Effector memory CD4-positive, alpha-beta T cell (primary cell): ENCODE results near the gene CBLN3.
"Not testable (repeated sequence)": the region's sequence is repeated elsewhere in the genome, so short reads cannot be mapped to it uniquely, and the experiment has no call there.

ENCODE experiments used
- DNase-seq, 3 donors: peaks; one replicate each; pipeline ENCODE4 v3.0.0-alpha.2; 2020
- H3K27ac ChIP-seq: 2 replicates; pipeline ENCODE4 v1.7.0; 2013; ENCODE audit warnings: mild to moderate bottlenecking, low read length, moderate library complexity; ENCODE audit not compliant: insufficient read depth, poor library complexity, severe bottlenecking
- H3K27me3 ChIP-seq: replicated peaks from 2 replicates; pipeline ENCODE4 v1.7.0; 2013; ENCODE audit warnings: mild to moderate bottlenecking, low read length; ENCODE audit not compliant: insufficient read depth, control insufficient read depth, poor library complexity, severe bottlenecking
- H3K36me3 ChIP-seq: 2 replicates; pipeline ENCODE4 v1.7.0; 2013; ENCODE audit warnings: mild to moderate bottlenecking, low read length, moderate library complexity; ENCODE audit not compliant: control insufficient read depth, insufficient read depth
- H3K4me1 ChIP-seq: 2 replicates; pipeline ENCODE4 v1.7.0; 2013; ENCODE audit warnings: low read length, mild to moderate bottlenecking; ENCODE audit not compliant: control insufficient read depth, insufficient read depth, poor library complexity, severe bottlenecking
- H3K4me3 ChIP-seq: 2 replicates; pipeline ENCODE4 v1.7.0; 2013; ENCODE audit warnings: low read length, low read depth, mild to moderate bottlenecking; ENCODE audit not compliant: insufficient read depth, poor library complexity, severe bottlenecking
- H3K9me3 ChIP-seq: 2 replicates; pipeline ENCODE4 v1.7.0; 2013; ENCODE audit warnings: mild to moderate bottlenecking, low read length, moderate library complexity; ENCODE audit not compliant: control insufficient read depth

CBLN3 gene

DNA sequence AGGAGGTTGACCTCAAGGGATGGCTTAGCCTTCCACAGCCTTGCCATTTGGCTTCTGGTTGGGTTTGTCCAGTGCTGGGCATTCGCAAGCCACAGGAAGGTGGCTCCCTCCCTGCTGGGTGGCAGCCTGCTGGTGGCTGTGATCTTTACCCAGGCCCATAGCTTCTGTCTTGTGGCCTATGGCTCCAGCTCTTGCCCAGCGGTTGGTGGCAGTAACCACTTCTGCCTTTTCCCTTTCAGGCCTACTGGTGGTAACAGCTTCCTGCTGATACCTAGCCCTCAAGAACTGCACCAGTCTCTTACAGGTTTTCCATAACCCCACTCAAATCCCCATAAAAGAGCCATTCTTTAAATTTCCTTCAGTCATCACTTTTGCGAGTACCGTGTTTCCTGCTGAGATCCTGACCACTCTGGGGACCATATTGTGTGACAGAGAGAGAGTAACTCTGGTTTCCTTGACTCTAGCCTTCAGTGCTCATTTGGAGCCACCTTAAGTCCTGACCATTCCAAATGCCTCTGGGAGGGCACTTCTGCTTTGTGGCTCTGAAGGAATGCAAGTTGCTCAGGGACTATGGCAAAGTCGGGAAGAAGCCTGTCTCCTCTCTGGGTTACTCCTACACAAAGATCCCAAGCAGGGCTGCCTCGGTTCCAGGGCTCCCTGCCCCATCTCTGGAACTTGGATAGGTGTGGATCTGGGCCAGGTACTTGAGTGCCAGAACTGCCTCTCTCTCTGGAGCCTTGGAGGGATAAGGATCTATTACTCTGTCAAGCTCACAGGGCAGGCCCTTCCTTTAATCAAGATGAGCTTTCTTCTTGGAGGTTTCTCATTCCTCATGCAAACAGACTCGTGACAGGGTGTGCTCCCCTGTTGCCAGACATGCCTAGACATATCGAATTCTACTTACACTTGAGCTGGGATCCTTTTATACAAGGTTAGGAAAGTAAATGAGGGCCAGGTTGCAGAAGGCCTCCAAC lies 33.6 kb downstream of the CBLN3 start:
- H3K4me3 ChIP-seq: no peak overlapping the region
- no peak for DNase-seq
- no peaks in the 10 kb centered on the region for H3K27me3 ChIP-seq
- no peaks in the 10 kb centered on the region for H3K9me3 ChIP-seq
- peaks cover 6% of the 10 kb centered on the region for H3K4me1 ChIP-seq
- no peaks in the 10 kb centered on the region for H3K36me3 ChIP-seq
- no peak overlapping the region for H3K27ac ChIP-seq

GRCh38 chr14:24394275-24394674 lies 35.2 kb downstream of the CBLN3 start:
- no peak overlapping the region for H3K27ac ChIP-seq
- H3K9me3 ChIP-seq: no peaks in the 10 kb centered on the region
- H3K36me3 ChIP-seq: no peaks in the 10 kb centered on the region
- no peak for DNase-seq
- H3K4me1 ChIP-seq: peaks cover 4% of the 10 kb centered on the region
- H3K27me3 ChIP-seq: no peaks in the 10 kb centered on the region
- H3K4me3 ChIP-seq: no peak overlapping the region

- no peaks in the 10 kb centered on the region for H3K36me3 ChIP-seq
- no peak overlapping the region for H3K4me3 ChIP-seq
- H3K27ac ChIP-seq: no peak overlapping the region
- H3K9me3 ChIP-seq: no peaks in the 10 kb centered on the region
- no peaks in the 10 kb centered on the region for H3K27me3 ChIP-seq
- no peak for DNase-seq
- H3K4me1 ChIP-seq: no peaks in the 10 kb centered on the region
Measured at GRCh38 chr14:24392325-24393091, 37.0 kb downstream of the CBLN3 start.

- H3K27ac ChIP-seq: no peak overlapping the region
- no peak overlapping the region for H3K4me3 ChIP-seq
- H3K4me1 ChIP-seq: no peaks in the 10 kb centered on the region
- H3K9me3 ChIP-seq: no peaks in the 10 kb centered on the region
- H3K36me3 ChIP-seq: no peaks in the 10 kb centered on the region
- DNase-seq: no peak
- H3K27me3 ChIP-seq: no peaks in the 10 kb centered on the region
Measured at GRCh38 chr14:24390701-24391468, 38.6 kb downstream of the CBLN3 start.

GRCh38 chr14:24389226-24389848 lies 40.1 kb downstream of the CBLN3 start:
- H3K4me1 ChIP-seq: no peaks in the 10 kb centered on the region
- no peaks in the 10 kb centered on the region for H3K9me3 ChIP-seq
- no peaks in the 10 kb centered on the region for H3K36me3 ChIP-seq
- H3K4me3 ChIP-seq: no peak overlapping the region
- no peaks in the 10 kb centered on the region for H3K27me3 ChIP-seq
- no peak for DNase-seq
- no peak overlapping the region for H3K27ac ChIP-seq

DNA sequence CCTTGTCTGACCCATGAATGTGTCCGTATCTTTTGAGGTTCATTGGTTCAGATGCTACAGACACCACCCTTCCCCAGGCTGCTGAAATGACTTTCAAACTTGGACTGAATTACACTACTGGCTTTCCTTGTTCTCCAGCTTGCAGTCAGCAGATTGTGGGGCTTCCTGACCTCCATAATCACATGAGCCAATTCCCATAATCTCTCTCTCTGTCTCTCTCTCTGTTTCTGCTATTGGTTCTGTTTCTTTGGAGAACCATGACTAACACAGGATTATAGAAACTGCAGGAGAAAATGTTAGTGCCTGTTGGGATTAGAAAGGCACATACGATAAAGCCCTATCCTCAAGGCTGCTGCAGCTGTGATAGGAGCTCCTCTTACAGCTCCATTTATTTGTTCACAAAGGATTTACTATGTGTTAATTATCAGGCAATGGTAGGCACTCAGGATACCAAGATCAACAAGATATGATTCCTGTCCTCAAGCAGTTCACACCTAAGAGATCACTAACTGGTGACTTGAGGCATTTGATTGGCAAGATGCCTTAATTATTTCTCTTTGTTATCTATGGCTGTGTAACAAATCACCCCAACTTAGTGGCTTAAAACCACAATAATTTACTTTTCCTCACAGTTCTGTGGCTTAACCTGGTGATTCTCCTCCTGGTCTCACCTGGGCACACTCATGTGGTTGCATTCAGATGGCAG lies 40.8 kb downstream of the CBLN3 start:
- no peaks in the 10 kb centered on the region for H3K27me3 ChIP-seq
- no peak overlapping the region for H3K27ac ChIP-seq
- no peaks in the 10 kb centered on the region for H3K9me3 ChIP-seq
- no peaks in the 10 kb centered on the region for H3K36me3 ChIP-seq
- no peak overlapping the region for H3K4me3 ChIP-seq
- no peaks in the 10 kb centered on the region for H3K4me1 ChIP-seq
- no peak for DNase-seq

DNA sequence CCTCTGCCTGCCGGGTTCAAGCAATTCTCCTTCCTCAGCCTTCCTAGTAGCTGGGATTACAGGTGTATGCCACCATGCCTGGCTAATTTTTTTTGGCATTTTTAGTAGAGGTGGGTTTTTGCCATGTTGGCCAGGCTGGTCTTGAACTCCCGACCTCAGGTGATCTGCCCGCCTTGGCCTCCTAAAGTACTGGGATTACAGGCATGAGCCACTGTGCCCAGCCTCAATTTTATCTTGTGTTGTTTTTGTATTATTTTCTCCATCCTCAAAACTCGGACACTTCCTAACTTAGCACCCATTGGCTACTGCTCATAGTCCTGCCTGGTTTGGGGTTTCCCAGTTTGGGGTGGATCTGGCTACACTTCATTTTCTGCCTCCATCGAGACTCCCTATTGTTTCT lies 41.9 kb downstream of the CBLN3 start:
- H3K9me3 ChIP-seq, H3K4me3 ChIP-seq, DNase-seq, H3K27ac ChIP-seq, H3K27me3 ChIP-seq, H3K4me1 ChIP-seq, H3K36me3 ChIP-seq: not testable (repeated sequence)

- Histone ChIP-seq H3K27me3 (no peaks in the 10 kb centered on the region), H3K36me3 (no peaks in the 10 kb centered on the region), H3K4me3 (no peak overlapping the region), H3K4me1 (no peaks in the 10 kb centered on the region), H3K9me3 (no peaks in the 10 kb centered on the region), H3K27ac (no peak overlapping the region)
- DNase-seq: no peak
Measured at GRCh38 chr14:24387009-24387345, 42.5 kb downstream of the CBLN3 start.

GRCh38 chr14:24385524-24385923 lies 43.9 kb downstream of the CBLN3 start:
- no peaks in the 10 kb centered on the region for H3K36me3 ChIP-seq
- no peaks in the 10 kb centered on the region for H3K4me1 ChIP-seq
- H3K27ac ChIP-seq: no peak overlapping the region
- DNase-seq: no peak
- no peaks in the 10 kb centered on the region for H3K27me3 ChIP-seq
- no peak overlapping the region for H3K4me3 ChIP-seq
- no peaks in the 10 kb centered on the region for H3K9me3 ChIP-seq
